Stimulated activated CD8-positive, alpha-beta memory T cell treated with anti-CD3 and anti-CD28 coated beads, Interleukin-7, amount 100 ng/mL, for 48 hours (primary cell): Measurements from ENCODE around the gene CD46.
A peak's percentile ranks its signal among the peaks of the same experiment; 100 is the strongest.

ENCODE experiments used
- DNase-seq, 2 donors: peaks; one replicate each; pipeline ENCODE4 v3.0.0-alpha.2; 2020; ENCODE audit warnings: low read depth in 1 of 2; ENCODE audit errors: extremely low read depth in 1 of 2

CD46 gene

DNA sequence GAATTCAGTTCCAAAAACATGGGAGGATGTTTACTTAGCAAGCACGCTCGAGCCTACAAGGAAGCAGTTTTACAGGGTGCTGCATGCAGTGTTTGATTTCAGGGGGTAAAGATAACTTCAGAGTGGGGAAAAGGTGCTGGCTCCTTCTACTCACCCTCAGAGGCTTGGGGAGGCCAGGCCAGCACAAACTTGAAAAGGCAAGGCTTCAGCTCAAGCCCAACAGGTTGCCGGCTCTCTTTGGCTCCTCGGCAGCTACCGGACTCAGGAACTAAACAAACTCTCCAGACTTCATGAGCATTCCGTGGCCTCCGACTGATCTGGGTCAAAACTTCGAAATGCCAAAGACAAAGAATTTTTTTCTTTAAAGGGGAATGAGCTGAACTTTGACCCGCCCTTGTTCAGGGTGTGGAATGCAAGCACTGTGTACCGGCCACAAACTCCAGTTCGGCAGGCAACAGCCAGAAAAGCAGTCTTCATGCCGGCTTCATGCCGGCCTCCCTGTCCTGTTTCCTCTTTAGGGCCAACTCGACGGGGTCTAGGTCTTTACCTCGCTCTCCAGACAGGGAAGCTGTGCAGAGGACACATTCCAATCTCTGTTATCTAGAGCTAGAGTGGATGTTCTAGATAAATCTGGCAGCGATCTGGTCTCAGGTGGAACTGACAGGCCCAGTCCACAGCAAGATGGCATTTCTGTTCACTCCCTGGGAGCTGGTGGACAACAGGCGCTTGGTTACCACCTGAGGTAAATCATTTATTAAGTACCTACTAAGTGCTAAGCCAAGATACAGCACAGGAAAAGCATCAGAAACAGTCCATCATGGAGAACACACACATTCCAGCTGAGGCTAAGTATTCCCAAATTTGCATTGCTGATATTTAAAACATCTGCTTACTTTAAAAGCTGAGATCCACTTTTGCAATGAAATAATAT lies 75.0 kb downstream of the CD46 start:
- DNase-seq = no peak

DNA sequence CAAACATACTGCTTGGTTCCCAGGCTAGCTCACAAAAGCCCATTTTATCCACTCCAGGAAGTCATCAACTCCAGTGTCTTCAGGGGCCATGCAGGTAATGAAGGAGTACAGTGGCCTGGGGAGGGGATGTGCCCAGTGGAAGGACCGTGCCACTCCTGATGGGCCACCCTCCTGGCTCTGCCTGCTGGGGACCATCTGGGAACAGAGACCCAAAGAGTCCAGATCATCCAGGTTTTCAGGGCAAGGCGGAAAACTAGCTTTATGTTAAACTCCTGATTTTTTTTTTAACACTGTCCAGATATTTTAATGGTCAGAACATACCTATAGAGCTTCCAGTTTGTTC lies 75.6 kb downstream of the CD46 start:
- no peak for DNase-seq

DNA sequence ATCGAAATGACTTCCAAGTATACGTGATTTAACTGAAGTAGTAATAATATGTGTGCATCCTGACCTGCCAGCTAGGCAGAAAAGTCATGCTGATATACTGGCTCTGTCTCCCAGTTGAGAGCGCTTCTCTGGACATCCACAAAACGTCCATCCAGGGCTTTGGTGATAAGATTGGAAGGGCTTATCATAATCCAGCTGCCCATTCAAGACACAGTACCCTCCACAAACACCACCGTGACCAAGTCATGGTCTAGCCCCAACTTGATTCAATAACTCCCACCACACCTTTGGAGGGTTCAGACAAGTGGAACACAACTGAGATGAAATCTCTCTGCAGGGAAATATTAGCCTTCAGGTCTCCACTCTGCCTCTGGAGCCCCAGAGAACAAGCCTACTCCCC lies 76.2 kb downstream of the CD46 start:
- DNase-seq = no peak

DNA sequence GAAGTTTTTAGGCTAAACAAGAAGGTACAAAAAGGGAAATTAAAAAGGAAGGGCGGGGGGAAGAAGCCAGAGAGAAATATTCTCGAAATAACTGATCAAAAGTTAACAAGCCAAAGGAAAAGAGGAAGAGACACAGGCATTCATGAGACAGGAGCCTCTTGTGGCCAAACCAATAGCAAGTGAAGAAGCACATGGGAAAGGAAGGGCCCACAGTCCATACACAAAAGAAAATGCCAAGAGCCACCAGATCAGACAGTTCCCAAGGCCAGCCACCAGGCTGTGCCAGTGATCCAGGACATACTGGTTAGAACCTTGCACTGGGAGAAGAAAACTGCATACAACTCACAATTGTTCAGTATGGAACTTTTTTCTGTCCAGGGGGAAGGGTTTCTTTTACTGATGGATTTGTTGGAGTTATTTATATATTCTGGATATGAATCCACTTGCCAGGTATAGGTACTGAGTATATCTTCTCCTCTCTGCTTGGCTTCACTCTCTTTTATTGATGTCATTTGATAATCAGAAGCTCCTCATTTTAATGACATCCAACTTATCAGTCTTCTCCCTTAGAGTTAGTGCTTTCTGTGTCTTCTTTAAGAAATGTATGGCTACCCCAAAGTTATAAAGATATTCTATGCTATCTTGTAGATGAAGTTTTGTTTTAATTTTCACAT lies 76.8 kb downstream of the CD46 start:
- DNase-seq = peak in 1 of 2 donors; percentile 25

DNA sequence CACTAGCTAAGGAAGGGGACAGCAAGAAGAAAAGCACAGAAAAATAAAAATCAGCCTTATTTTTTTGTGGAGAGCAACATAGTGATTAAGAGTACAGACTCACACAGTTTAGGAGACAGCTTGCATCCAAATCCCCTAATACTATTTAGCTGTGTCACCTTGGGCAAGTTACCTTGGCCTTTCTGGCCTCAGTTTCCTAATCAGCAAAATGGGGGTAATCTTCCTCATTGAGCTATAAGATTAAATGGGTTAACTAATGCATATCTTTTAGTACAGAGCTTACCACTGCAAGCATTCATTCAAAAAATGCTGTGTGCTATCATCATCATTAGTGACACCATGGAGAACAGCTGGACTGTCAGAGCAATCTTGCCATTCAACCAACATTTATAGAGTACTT lies 77.7 kb downstream of the CD46 start:
- DNase-seq = no peak

DNA sequence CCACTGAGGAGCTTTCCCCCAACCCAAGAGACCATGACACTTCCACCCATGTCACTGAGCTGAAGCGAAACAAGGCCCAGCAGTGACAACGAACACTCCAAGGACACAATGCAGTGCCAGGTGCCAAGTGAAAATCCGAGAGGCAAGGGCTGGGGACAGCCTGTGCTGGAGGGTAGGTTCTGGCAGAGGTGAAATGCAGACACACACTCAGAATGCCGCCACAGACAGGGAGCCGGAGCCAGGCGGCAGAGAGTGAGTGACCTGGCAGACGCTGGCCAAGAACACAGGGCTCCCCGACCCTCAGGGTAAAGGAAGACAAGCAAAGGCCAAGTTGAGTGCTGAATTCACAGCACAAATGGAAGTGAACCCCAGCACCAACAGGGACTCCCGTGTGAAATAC lies 78.9 kb downstream of the CD46 start:
- no peak for DNase-seq

DNA sequence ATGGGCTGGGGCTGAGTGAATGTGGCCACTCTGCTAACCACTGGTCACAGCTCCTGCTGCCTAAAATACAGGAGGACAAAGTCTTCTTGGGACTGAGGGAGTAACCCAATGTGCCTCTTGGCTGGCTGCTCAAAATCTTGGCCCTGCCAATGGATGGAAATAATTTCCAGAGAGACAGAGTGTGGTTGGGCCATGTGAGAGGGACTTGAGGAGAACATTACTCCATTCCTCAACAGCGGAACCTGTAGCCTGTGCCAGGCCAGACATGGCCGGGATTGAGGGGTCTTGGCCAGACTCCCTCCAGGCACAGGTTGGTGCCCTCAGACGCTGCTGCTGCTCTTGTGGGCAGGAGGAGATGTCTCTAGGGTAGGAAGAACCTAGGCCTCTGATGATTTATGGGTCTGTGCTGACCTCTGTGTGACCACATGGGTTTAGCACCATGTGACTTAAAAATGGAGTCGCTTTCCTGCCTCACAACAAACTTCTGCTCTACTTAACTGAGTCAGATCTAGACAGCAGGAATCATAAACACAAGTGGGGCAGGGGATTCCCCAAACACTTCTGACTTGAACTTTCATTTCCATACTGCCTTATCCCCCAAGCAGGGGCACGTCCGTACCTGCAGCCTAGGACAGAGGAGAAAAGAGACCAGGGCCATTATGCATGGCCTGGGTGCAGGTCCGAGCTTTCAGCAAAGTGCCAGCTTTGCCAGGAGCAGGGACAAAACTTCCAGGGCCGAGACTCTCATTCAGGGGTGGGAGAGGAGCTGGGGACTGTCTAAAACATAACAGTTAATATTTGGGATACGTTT lies 79.9 kb downstream of the CD46 start:
- DNase-seq = peak in 1 of 2 donors; percentile 39

DNA sequence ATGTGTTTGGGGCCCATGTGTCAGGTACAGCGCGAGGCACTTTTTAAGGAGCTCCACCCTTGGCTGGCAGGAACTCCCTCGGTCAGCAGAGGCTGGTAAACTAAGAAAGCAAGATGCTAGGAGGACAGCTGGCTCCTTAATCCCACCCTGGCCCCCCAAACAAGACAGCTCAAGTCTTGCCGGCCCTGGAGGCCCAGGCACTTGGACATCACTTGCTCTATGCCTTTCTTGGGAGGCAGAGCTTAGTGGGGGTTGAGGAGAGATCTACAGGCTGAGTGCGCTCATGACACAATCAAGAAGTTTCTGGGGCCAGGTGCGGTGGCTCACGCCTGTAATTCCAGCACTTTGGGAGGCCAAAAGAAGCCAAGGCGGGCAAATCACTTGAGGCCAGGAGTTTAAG lies 80.9 kb downstream of the CD46 start:
- DNase-seq = no peak

DNA sequence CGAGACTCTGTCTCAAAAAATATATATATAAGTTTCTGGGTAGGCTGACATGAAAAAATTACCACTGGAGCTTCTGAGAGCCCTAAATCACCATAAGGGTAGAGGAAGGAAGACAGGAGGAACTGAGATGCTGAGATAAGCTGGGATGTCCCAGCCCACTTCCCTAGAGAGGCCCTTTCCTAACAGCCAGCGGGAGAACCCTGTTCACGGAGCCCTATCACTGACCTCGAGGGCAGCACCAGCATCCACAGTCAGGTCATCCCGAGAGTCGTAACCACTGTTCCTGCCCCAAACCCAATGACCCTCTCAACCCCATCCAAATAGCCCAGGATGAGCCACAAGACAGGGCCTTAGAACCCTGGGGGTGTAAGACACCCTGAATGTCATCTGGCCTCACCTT lies 81.5 kb downstream of the CD46 start:
- no peak for DNase-seq

DNA sequence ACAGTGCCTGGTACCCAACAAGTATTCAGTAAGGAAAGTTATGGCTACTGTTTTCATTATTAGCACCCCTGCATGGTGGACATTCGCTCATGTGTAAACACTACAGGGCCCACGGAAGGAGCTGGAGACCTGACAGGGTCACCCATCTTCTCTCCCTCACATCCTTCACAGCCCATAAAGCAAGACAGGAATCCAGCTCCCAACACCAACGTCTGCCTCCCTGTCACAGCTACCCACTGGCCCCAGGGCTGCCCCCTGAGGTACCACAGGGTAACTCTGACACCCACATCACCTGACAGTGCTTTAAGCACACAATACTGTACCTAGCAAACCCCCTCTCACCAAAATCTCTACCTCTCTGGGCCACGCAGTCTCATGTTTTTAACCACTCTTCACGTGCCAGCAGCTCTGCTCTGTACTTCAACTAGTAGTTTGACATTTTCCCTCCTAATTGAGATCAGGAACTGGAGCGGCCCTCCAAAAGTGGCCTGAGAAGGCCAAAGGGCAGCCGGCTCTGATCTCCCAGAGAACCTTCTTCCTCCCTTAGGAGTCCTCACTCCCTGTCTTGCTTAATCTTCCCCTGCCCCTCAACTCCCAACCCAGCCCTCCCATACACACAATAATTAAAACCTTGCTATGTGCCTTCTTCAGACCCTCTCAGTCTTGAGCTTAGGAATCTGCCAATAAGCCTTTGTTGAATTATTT lies 82.3 kb downstream of the CD46 start:
- no peak for DNase-seq

DNA sequence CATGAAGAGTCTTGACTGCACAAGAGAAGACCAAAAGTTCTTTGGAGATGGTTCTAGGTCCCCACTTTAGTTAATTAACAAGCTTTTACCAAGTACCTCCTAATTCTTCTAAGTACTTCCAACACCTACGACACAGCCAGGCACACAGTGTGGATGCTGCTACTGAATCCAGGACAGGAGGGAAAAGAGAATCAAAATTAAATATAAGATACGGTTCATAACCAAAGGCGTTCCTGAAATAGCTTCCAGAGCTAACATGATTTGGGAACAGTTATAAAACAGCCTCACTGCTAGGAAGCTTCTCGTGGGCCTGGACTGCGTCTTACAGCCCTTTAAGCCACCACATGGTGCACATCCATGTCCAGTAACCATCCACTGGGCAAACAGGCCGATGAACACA lies 84.1 kb downstream of the CD46 start:
- DNase-seq = no peak

DNA sequence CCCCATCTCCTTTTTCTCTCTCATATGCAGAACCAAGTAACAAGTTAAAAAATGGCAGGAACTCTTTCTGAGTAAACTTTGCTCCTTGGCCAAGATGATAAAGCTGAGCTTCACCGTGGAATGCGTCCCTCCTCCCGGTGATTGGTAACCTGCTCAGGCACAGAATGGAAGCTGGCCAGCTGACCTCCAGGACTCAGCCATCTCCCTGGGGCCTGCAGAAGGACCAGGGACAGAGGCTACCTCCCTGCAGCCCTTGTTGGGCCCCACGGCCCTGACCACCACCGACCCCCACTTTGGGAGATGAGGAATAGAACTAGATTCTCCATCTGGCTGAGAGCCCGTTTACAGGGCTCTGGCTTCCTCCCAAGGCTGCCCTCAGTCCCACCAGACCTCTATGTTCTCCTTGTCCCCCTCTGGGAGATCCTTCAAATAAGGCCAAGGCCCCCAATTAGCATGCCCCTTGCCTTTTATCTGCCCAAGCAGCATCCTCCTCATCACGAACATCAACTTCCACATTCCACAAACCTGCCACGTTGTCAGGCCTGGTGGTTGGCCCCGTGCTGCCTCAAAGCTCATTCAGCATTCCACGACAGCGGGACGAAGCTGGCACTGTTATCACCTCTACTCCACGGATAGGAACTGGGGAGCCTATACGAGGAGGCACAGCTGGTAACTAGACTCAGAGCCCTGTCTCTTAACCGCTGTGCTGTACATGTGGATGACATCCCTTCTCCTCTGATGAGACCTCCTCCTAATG lies 84.9 kb downstream of the CD46 start:
- no peak for DNase-seq

DNA sequence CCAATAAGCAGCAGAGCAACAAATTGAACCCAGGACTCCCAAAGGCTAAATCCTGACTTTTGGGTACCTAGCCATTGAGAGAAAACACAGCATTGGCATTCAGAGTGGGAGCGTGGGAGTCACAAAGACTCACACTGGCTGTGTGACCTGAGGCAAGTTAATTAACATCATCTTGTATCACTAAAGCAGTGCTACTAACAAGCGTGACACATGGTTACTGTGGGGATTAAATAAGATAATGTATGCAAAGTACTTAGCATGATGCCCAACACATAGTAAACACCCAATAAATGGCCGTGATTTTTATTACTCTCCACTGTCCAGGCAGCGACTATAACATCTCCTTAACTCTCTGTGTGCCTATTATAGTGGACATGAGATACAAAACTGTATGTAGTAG lies 85.8 kb downstream of the CD46 start:
- DNase-seq = no peak

DNA sequence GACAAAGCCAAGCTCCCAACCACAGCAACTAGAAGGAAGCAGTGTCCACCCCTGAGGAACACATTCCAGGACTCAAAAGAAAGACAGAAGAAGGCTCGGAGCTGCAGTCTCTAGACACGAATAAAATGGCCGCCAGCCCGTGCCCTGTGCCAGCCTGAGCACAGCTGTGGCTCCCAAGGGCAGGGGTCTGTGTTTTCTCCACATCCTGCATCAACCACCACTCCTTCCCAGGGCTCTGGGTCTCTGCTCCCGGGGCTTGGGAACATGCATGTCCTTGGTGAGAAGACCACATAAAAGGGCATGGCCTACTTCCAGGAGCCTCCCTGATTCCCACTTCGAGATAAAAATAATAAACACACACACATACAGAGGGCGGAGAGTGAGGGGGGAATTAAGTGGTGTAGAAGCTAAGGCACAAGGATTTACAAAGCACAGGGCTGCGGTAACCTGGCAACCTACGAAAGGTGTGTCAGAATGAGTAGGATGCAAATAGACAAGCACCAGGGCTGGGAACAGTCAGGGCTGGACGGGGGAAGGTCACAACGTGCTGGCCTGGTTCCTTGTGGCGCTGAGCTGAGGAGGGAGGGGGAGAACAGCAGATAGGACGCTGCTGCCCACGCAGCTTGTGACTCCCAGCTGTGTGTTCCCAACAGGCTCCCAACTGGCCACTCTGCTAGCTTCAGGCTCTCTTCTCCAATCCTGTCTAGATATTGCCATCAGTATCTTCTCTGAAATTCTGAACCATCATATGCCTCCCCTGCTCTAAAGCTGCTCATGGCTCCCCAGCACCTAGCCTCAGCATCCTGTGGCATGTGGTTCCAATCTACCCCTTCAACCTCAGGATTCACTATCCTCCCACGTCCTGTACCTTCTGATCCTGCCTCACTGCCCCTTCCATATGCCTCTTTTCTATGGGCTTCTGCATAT lies 86.6 kb downstream of the CD46 start:
- no peak for DNase-seq

DNA sequence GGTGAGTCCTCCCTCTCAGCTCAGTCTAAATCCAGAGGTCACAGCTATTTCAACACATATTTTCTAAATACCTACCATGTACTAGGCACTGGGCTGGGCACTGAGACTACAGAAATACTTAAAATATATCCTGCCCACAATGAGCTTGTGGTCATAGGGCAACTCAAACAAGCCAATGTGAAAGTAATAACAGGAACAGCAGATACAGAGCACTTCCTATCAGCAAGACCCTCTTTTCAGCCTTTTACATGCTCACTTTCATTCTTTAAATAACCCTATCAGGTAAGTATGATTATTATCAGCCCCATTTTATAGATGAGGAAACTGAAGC lies 87.2 kb downstream of the CD46 start:
- DNase-seq = no peak

DNA sequence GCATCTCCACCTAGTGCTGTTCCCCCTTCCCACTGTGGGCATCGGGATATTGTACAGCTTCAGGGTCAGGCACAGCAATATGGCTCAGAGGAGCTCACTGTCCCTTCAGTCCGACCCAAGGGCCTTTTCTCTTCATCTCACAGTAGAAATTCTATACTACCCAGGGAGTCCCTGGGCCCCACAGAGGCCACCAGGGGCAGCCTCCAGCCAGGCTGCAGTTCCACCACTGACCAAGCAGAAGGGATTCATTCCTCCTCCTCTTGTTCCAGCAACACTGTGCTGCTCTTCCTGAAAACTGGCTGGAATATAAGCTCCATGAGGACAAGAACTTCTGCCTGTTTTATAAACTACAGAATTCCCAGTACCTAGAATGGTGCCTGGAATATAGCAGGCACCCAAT lies 88.5 kb downstream of the CD46 start:
- no peak for DNase-seq

DNA sequence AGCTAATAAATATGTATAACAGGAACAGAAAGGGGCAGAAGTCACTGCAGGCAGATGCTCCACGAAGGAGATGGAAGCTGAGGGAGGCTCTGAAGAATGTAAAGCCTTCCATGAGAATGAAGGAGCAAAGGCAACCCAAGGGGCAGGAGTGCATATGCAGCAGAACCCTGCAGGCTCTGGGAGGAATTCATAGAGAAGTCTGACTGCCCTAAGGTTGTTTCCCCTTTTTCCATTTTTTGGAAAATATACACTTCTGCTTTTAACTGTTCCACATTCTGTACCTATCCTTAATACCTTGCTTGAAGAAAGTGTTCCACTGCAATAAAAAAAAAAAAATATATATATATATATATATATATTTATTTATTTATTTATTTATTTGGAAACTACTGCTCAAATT lies 89.4 kb downstream of the CD46 start:
- no peak for DNase-seq

DNA sequence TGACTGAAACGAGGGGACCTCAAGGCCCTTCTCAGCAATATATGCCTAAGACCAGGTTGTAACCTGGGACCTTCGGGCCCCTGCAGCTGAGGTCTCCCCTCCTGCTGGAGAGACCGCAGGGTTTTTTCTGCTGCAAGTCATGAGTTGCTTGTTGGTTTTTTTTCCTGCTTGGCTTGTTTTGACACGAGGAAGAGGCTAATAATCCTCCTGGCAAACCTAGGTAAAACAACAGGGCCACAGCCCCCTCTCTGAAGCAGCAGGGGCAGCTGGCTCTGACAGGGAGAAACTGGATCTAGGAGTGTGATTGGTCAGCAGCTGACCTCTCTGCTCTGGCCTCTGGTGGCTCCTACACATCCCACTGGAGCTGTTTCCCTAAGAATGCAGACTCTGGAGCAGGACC lies 90.0 kb downstream of the CD46 start:
- DNase-seq = no peak

DNA sequence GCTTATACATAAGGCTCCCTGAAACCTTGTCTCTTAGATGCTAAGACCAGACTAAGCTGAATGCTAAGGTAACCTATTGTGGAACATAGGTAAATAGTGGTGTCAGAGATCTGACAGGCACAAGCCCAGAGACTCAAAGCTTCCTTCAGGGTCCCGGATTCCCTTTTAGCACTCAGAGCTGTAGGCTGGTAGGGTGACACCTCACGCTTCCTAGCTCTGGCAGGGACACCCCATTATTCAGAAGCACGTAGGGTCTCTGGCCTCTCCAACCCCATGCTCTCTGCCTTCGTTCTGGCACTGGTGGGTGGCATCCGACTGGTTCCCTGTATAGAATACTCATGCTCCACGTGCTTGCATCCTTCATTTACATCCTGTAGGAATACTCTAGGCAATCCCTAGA lies 90.7 kb downstream of the CD46 start:
- DNase-seq = no peak
